K562 (cell line): ENCODE results near the gene SEPTIN2. TPM values are rescaled to one million over a fixed set of nuclear protein-coding genes. Genes with fewer than 3 reads are reported as not detected.

Source experiments
- ATAC-seq: fragments of 200-7000 bp; cut with Tn5 transposase; 3 replicates; pipeline ENCODE4 v1.9.1; 2020; ENCODE audit warnings: moderate library complexity
- BruUV-seq: library from RNA; stranded (reverse); fragments of 400-500 nt; replicated peaks from 2 replicates; lab custom pipeline; 2021; lab: Mats Ljungman, UMichigan
- CTCF ChIA-PET: fragments of 300-600 bp; formaldehyde crosslinking; extraction: SDS; loops from one replicate; lab custom pipeline; 2021; ENCODE audit warnings: low intra/inter-chr PET ratio; lab: Yijun Ruan, JAX
- POLR2A ChIA-PET: fragments of 300-600, 350-650 bp; sonication (Branson Sonifier 250); formaldehyde crosslinking; extraction: SDS; loops from one replicate; lab custom pipeline; 2021; ENCODE audit warnings: antibody characterized with exemption, inconsistent platforms; lab: Yijun Ruan, JAX
- DNase-seq, 4 experiments: peaks; one replicate each; pipeline versions ENCODE4 v3.0.0 to v3.0.0-alpha.2; 2011 to 2018; ENCODE audit warnings: low spot score in 3 of 4, mixed read lengths in 3 of 4; ENCODE audit errors: extremely low read depth in 1 of 4
- FAIRE-seq: peaks from 2 replicates; lab custom pipeline; 2011; peaks lifted over from hg19 to GRCh38; lab: Jason Lieb, UNC
- H2AFZ ChIP-seq: 2 replicates; pipeline ENCODE4 v1.6.0; 2011; ENCODE audit warnings: low read depth, low read length, control low read depth, inconsistent platforms
- H3K27ac ChIP-seq: fragments of 200-600 bp; 3 replicates; pipeline ENCODE4 v1.8.0; 2011; ENCODE audit warnings: low read depth, mild to moderate bottlenecking, control low read depth, inconsistent platforms, low read length, moderate library complexity, mixed read lengths; ENCODE audit errors: extremely low read depth
- H3K27me3 ChIP-seq, 2 experiments: fragments of 300-600 bp in 1 of 2; 2 replicates in 1 of 2; 3 replicates in 1 of 2; pipeline versions ENCODE4 v1.6.0 to v1.8.0; 2011; ENCODE audit warnings: inconsistent platforms in 2 of 2, low read length in 2 of 2, mild to moderate bottlenecking in 1 of 2, mixed read lengths in 1 of 2, moderate library complexity in 1 of 2; ENCODE audit not compliant: control insufficient read depth in 2 of 2, insufficient read depth in 2 of 2
- H3K36me3 ChIP-seq: fragments of 300-600 bp; 3 replicates; pipeline ENCODE4 v1.8.0; 2011; ENCODE audit warnings: mild to moderate bottlenecking, low read length, inconsistent platforms; ENCODE audit not compliant: control insufficient read depth, insufficient read depth
- H3K4me1 ChIP-seq, 2 experiments: fragments of 200-600 bp in 1 of 2; replicated peaks in 1 of 2; 2 replicates in 1 of 2; 3 replicates in 1 of 2; pipeline versions ENCODE4 v1.5.1 to v1.8.0; 2011; ENCODE audit warnings: inconsistent platforms in 2 of 2, low read length in 2 of 2, mild to moderate bottlenecking in 1 of 2, mixed read lengths in 1 of 2, moderate library complexity in 1 of 2; ENCODE audit not compliant: control insufficient read depth in 2 of 2, insufficient read depth in 2 of 2
- H3K4me2 ChIP-seq: 2 replicates; pipeline ENCODE4 v1.6.1; 2011; ENCODE audit warnings: low read length, control low read depth, inconsistent platforms, mixed read lengths; ENCODE audit not compliant: insufficient read depth
- H3K4me3 ChIP-seq: fragments of 200-600 bp; sonication (generic), shearing (Covaris generic); 2 replicates; pipeline ENCODE4 v1.5.1; 2016; ENCODE audit warnings: control low read depth, inconsistent platforms
- H3K79me2 ChIP-seq: fragments of 200-600 bp; 3 replicates; pipeline ENCODE4 v1.8.0; 2011; ENCODE audit warnings: low read length, inconsistent platforms; ENCODE audit not compliant: control insufficient read depth, insufficient read depth
- H3K9ac ChIP-seq, 2 experiments: 2 replicates each; pipeline versions ENCODE4 v1.6.0 to v1.6.1; 2011; ENCODE audit warnings: low read depth in 2 of 2, low read length in 2 of 2, control low read depth in 1 of 2, inconsistent platforms in 1 of 2, mild to moderate bottlenecking in 1 of 2, mixed read lengths in 1 of 2; ENCODE audit not compliant: insufficient read depth in 1 of 2
- H3K9me1 ChIP-seq: one replicate; pipeline ENCODE4 v1.6.0; 2011; ENCODE audit warnings: inconsistent platforms, mild to moderate bottlenecking, low read length, moderate library complexity; ENCODE audit not compliant: control insufficient read depth, insufficient read depth
- H3K9me3 ChIP-seq: replicated peaks from 2 replicates; pipeline ENCODE4 v1.5.1; 2011; ENCODE audit warnings: low read depth, low read length, inconsistent platforms; ENCODE audit not compliant: control insufficient read depth, insufficient read depth
- H4K20me1 ChIP-seq: replicated peaks from 2 replicates; pipeline ENCODE4 v1.6.1; 2011; ENCODE audit warnings: low read length, inconsistent platforms, mixed read lengths; ENCODE audit not compliant: control insufficient read depth, insufficient read depth
- CEBPG ChIP-seq, 3 experiments: fragments of 200-800 bp in 1 of 3; sonication (Bioruptor generic) in 1 of 3; sonication (generic) in 1 of 3; formaldehyde crosslinking in 1 of 3; IDR thresholded peaks in 2 of 3; conservative IDR thresholded peaks in 1 of 3; 2 replicates each; pipeline versions ENCODE4 v1.6.1 to v1.8.0; 2016 to 2022; ENCODE audit warnings: missing compliant biosample characterization in 2 of 3, missing genetic modification characterization in 2 of 3, mild to moderate bottlenecking in 1 of 3, missing genetic modification reagents in 1 of 3
- FOS ChIP-seq: IDR thresholded peaks from 3 replicates; pipeline ENCODE4 v1.6.1; 2011; ENCODE audit not compliant: insufficient read length; ENCODE audit errors: extremely low read depth
- HDAC2 ChIP-seq: fragments of 450-650 bp; IDR thresholded peaks from 2 replicates; pipeline ENCODE4 v1.6.1; 2016; ENCODE audit warnings: mild to moderate bottlenecking
- JUND ChIP-seq, 2 experiments: IDR thresholded peaks; 2 replicates in 1 of 2; 3 replicates in 1 of 2; pipeline ENCODE4 v1.6.1; 2011; ENCODE audit warnings: borderline replicate concordance in 2 of 2, low read depth in 2 of 2, low read length in 2 of 2, improper control_type of control experiment in 1 of 2, missing biosample characterization in 1 of 2, missing genetic modification characterization in 1 of 2, missing genetic modification reagents in 1 of 2
- KLF13 ChIP-seq: fragments of 450-650 bp; IDR thresholded peaks from 2 replicates; pipeline ENCODE4 v1.6.1; 2016; ENCODE audit warnings: missing genetic modification characterization, low read depth, mild to moderate bottlenecking, missing compliant biosample characterization, moderate library complexity, borderline replicate concordance
- NR4A1 ChIP-seq, 2 experiments: fragments of 250-450 bp in 1 of 2; fragments of 450-650 bp in 1 of 2; sonication (Bioruptor Pico) in 1 of 2; IDR thresholded peaks; 2 replicates each; pipeline versions ENCODE4 v1.4.0 to v1.6.1; 2016 to 2020; ENCODE audit warnings: mild to moderate bottlenecking in 2 of 2, missing compliant biosample characterization in 1 of 2, missing genetic modification characterization in 1 of 2, moderate library complexity in 1 of 2
- RBM14 ChIP-seq: fragments of 200-400 bp; formaldehyde crosslinking; IDR thresholded peaks from 2 replicates; pipeline ENCODE4 v1.6.1; 2018; ENCODE audit warnings: low read depth, mild to moderate bottlenecking, low read length, moderate library complexity, borderline replicate concordance; ENCODE audit not compliant: insufficient read depth
- SMAD4 ChIP-seq: fragments of 250-450 bp; sonication (Bioruptor Pico); conservative IDR thresholded peaks from 2 replicates; pipeline ENCODE4 v1.8.0; 2021; ENCODE audit warnings: inconsistent platforms, mild to moderate bottlenecking, moderate library complexity
- SOX6 ChIP-seq: fragments of 450-650 bp; IDR thresholded peaks from 2 replicates; pipeline ENCODE4 v1.6.1; 2014; ENCODE audit warnings: mild to moderate bottlenecking
- SRSF1 ChIP-seq: fragments of 200-400 bp; formaldehyde crosslinking; IDR thresholded peaks from 2 replicates; pipeline ENCODE4 v1.6.1; 2017; ENCODE audit warnings: mild to moderate bottlenecking, low read depth, low read length, moderate library complexity
- ZNF644 ChIP-seq: fragments of 200-800 bp; sonication (Bioruptor generic); IDR thresholded peaks from 2 replicates; pipeline ENCODE4 v1.6.1; 2016; ENCODE audit warnings: low read depth, missing genetic modification characterization, missing compliant biosample characterization
- ZNF830 ChIP-seq: fragments of 250-450 bp; sonication (Bioruptor Pico); IDR thresholded peaks from 2 replicates; pipeline ENCODE4 v1.5.0; 2021; ENCODE audit warnings: mild to moderate bottlenecking
- WGBS: fragments of 100-300 bp; shearing (Covaris generic); methylation state at CpG from one replicate; pipeline ENCODE4 v1.1.6; 2016; ENCODE audit warnings: low coverage, mixed read lengths; ENCODE audit not compliant: insufficient coverage; ENCODE audit errors: missing lambda C conversion rate; 5-methylcytosine and 5-hydroxymethylcytosine counted together
- in situ Hi-C: fragments of 300-500 bp; cut with MboI; formaldehyde crosslinking; loops from 4 replicates; pipeline ENCODE4 v1.15.0; 2018; ENCODE audit warnings: inconsistent platforms, mixed read lengths
- intact Hi-C: fragments of 100-400 bp; cut with micrococcal nuclease; formaldehyde crosslinking; loops from 2 replicates; pipeline ENCODE4 v1.14.2; 2022
- polyA plus RNA-seq, 8 experiments: library from polyadenylated mRNA; depleted of rRNA in 4 of 8; stranded (reverse) in 5 of 8; unstranded in 3 of 8; fragments of >200 nt; fragmentation: Nextera tagmentation in 2 of 8; fragmentation: Illumina TruSeq in 1 of 8; extraction: Ambion mirVana in 2 of 8; extraction: Trizol in 1 of 8; gene quantifications; 2 replicates each; pipeline versions ENCODE4 v1.2.1 to v1.2.3, GENCODE V29; 2011 to 2014; ENCODE audit warnings: inconsistent platforms in 1 of 8, missing spikeins in 1 of 8
- total RNA-seq, 7 experiments: library from RNA; depleted of rRNA in 6 of 7; stranded (reverse); fragments of >200 nt in 6 of 7; fragmentation: Illumina TruSeq in 2 of 7; extraction: Trizol in 2 of 7; gene quantifications; 2 replicates each; pipeline versions ENCODE4 v1.2.1 to v1.2.3, GENCODE V29; 2011 to 2021; ENCODE audit warnings: low replicate concordance in 1 of 7
- TF ChIP-seq, protein P1 (sequence below), 3 experiments: fragments of 200-800 bp in 1 of 3; fragments of 250-450 bp in 1 of 3; fragments of 450-650 bp in 1 of 3; sonication (Bioruptor Pico) in 1 of 3; sonication (Bioruptor generic) in 1 of 3; formaldehyde crosslinking in 1 of 3; IDR thresholded peaks; 2 replicates each; pipeline versions ENCODE4 v1.6.1 to v1.8.0; 2016 to 2022; ENCODE audit warnings: mild to moderate bottlenecking in 2 of 3, missing genetic modification characterization in 2 of 3, missing compliant biosample characterization in 1 of 3, moderate library complexity in 1 of 3
- TF ChIP-seq, protein P2 (sequence below), 2 experiments: fragments of 450-650 bp in 1 of 2; sonication (generic) in 1 of 2; formaldehyde crosslinking in 1 of 2; IDR thresholded peaks in 1 of 2; conservative IDR thresholded peaks in 1 of 2; 2 replicates each; pipeline versions ENCODE4 v1.6.1 to v1.8.1; 2016 to 2023; ENCODE audit warnings: mild to moderate bottlenecking in 2 of 2, moderate library complexity in 2 of 2, inconsistent platforms in 1 of 2, missing genetic modification reagents in 1 of 2

The SEPTIN2 gene
- total and polyA plus RNA-seq, 9 of the 15 experiments (the other 6 are each of a cell fraction or from before 2014, with no cell fraction given): 121 to 367 (median 166) TPM

DNA sequence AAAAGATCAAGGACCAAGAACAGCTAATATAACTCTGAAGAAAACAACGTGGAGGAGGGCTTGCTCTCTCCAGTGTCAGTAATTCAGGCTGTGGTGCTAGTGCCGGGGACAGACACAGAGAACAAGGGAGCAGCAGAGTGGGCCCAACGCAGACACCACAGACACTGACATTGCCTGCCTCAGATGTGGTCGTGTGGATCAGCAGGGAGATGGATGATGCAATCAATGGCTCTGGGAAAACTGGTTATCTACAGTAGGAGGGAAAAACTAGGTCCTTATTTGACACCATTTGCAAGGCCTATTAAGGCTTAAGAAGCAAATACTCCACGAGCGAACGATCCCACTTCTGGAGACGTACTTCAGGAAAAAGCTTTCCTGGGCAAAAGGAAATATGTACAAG, 36.3 kb upstream of the SEPTIN2 start:
- peak overlapping the region; percentile 53; the same call in 2 of the 3 replicates for H3K27ac ChIP-seq
- H3K79me2 ChIP-seq: peaks cover 95% of the 10 kb centered on the region
- peaks cover 4 to 24% of the 10 kb centered on the region in 2 experiments; a peak in 3 of 5 replicates for H3K4me1 ChIP-seq
- H4K20me1 ChIP-seq: peaks cover 4% of the 10 kb centered on the region; the same call in 1 of the 2 replicates
- H3K9ac ChIP-seq: peak overlapping the region; percentile 38 to 41; a peak in 3 of 4 replicates
- H3K4me2 ChIP-seq: peak overlapping the region; percentile 59
- in situ Hi-C loops: no loop called here
- no peaks in the 10 kb centered on the region for H3K9me1 ChIP-seq
- peak in 2 of 4 experiments; percentile 18 to 49 for DNase-seq
- CTCF ChIA-PET: no interaction called here
- H2AFZ ChIP-seq: peak overlapping the region; percentile 44; the same call in 1 of the 2 replicates
- FAIRE-seq: peak; percentile 87
- WGBS: 38% methylated on average over 8 of the region's 8 CpGs
- no TSS peak for BruUV-seq
- intact Hi-C loops: loop anchor here (5.0 kb wide), 1 partner anchor 38 kb away; the partner anchor contains the start of genes HDLBP and SEPTIN2
- POLR2A ChIA-PET: interaction anchor here (0.6 to 1.5 kb wide), 2 partner anchors 9 to 10 kb away, joined by 3 to 5 read pairs; no protein-coding TSS in a partner anchor
- 0 out of 3 replicates have a peak, but pooled peaks cover 6% of the 10 kb centered on the region for H3K36me3 ChIP-seq
- no peaks in the 10 kb centered on the region for H3K27me3 ChIP-seq
- peak; percentile 90 for ATAC-seq
- no peak overlapping the region for H3K4me3 ChIP-seq
- no peaks in the 10 kb centered on the region for H3K9me3 ChIP-seq
- TF ChIP-seq ZNF830 (no peak), NR4A1 (CRISPR knock-in tag; IDR thresholded peaks at IDR 0.05) (no peak), NR4A1 (tag; IDR thresholded peaks at IDR 0.05) (peak; percentile 67; the same call in 1 of the 2 replicates), SRSF1 (no peak), SMAD4 (peak; percentile 68; the same call in 1 of the 2 replicates), ZNF644 (tag) (peak; percentile 57; the same call in 1 of the 2 replicates), JUND (IDR thresholded peaks at IDR 0.05; ENCODE audit: borderline replicate concordance, low read depth, low read length) (peak; percentile 91), JUND (tag; IDR thresholded peaks at IDR 0.05; ENCODE audit: borderline replicate concordance, low read depth, low read length) (peak; percentile 76; the same call in 2 of the 3 replicates), SOX6 (peak; percentile 21; the same call in 1 of the 2 replicates), RBM14 (no peak), KLF13 (tag) (no peak), CEBPG (CRISPR knock-in tag; IDR thresholded peaks at IDR 0.05) (peak; percentile 94), CEBPG (tag; conservative IDR thresholded peaks at IDR 0.05 in 1 of 2, IDR thresholded peaks at IDR 0.05 in 1 of 2) (peak; percentile 95 to 97), FOS (no peak), HDAC2 (peak; percentile 29; the same call in 1 of the 2 replicates)
- TF ChIP-seq, protein P1, sequence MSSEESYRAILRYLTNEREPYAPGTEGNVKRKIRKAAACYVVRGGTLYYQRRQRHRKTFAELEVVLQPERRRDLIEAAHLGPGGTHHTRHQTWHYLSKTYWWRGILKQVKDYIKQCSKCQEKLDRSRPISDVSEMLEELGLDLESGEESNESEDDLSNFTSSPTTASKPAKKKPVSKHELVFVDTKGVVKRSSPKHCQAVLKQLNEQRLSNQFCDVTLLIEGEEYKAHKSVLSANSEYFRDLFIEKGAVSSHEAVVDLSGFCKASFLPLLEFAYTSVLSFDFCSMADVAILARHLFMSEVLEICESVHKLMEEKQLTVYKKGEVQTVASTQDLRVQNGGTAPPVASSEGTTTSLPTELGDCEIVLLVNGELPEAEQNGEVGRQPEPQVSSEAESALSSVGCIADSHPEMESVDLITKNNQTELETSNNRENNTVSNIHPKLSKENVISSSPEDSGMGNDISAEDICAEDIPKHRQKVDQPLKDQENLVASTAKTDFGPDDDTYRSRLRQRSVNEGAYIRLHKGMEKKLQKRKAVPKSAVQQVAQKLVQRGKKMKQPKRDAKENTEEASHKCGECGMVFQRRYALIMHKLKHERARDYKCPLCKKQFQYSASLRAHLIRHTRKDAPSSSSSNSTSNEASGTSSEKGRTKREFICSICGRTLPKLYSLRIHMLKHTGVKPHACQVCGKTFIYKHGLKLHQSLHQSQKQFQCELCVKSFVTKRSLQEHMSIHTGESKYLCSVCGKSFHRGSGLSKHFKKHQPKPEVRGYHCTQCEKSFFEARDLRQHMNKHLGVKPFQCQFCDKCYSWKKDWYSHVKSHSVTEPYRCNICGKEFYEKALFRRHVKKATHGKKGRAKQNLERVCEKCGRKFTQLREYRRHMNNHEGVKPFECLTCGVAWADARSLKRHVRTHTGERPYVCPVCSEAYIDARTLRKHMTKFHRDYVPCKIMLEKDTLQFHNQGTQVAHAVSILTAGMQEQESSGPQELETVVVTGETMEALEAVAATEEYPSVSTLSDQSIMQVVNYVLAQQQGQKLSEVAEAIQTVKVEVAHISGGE (CRISPR knock-in tag; IDR thresholded peaks at IDR 0.05): no peak
- TF ChIP-seq, protein P2, sequence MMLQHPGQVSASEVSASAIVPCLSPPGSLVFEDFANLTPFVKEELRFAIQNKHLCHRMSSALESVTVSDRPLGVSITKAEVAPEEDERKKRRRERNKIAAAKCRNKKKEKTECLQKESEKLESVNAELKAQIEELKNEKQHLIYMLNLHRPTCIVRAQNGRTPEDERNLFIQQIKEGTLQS (IDR thresholded peaks at IDR 0.05): peak; percentile 98
- TF ChIP-seq, protein P2 (CRISPR knock-in tag; conservative IDR thresholded peaks at IDR 0.05): no peak
